Midbrain (tissue), 1 donor: ENCODE results near the gene KLF11.
"Not testable (repeated sequence)": the region's sequence is repeated elsewhere in the genome, so short reads cannot be mapped to it uniquely, and the experiment has no call there.

Source experiments
- DNase-seq: peaks from one replicate; lab custom pipeline; 2025; lab: John Stamatoyannopoulos, UW

KLF11 gene

DNA sequence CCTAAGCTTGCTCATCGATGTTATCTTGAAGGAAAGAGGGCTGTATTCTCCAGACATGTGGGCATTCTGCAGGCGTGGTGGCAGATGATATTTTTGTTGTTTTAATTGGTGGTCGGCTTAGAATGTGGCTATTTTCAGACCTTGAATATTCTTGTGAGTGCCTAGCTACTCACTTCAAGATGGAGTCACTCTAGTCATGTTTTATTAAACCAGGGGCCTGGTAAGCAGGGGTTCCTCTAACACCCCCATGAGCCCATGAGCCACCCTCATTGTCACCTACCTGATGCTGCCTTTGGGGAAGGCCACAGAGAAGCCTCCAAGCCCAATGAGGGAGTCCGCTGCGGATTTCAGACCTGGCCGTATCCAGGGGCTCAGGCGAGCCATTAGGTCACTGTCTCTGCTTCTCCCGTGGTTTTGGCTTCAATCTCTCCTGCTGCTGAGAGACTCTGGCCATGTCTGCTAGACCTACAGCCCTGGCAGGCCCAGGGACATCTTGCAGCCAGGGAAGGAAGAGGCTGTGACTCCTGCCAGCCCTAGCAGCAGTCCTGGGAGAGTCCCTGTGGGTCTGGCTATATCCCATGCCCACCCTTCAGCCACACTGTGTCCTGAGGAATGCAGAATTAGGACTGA, 16.3 kb upstream of the KLF11 start:
- no peak for DNase-seq

DNA sequence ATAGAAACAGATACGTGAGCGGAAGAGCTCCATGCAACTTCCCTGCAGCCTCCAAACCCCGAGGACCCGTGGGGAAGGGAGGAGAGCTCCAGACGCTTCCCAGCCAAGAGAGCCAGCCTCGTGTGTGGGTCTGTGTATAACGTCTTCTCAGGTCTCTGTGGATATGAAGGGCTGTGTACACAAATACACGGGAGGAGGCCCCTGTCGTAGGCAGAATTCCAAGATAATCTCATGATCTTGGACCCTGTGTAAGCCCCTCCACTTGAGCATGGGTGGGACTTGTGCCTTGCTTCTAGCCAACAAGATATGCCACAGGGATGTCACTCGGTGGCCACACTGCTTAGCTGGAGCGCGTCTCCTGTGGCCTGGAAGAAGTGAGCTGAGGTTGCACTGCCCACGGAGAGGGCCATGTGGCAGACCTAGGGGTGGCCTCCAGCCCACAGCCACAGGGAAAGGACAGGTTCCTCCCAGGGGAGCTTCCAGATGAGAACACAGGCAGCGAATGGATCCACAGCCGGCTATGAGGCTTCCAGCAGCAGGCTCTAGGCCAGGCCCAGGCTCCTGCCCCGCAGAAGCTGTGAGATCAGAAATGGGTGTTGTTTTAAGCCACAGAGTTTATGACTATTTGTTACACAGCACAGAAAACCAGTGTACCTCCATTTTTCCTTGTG, 15.6 kb upstream of the KLF11 start:
- no peak for DNase-seq

DNA sequence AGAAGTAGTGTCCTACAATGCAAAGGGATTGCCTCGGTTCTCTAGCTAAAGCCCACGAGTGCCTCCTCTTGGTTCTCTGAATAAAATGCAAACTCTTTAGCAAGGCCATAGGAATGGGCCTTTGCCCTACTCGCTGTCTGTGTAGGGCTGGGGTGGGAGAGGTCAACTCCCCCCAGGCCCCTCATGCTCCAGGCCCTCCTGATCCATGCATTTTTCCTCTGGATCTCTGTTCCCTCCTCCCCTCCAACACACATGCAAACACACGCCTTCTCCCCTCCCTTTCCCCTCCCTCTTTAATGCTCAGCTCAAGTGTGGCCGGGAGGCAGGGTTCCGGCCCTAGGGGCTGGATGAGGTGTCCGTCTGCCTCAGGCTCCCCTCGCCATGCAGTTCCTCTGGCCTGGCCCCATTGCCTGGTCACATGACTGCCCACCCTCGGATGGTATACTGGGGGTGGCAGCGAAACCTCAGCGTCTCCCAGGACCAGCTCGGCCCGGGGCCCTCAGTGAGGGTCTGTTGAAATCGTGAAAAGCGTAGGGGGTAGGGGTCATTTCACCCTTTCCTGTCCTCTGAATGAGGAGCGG, 14.9 kb upstream of the KLF11 start:
- DNase-seq = no peak

DNA sequence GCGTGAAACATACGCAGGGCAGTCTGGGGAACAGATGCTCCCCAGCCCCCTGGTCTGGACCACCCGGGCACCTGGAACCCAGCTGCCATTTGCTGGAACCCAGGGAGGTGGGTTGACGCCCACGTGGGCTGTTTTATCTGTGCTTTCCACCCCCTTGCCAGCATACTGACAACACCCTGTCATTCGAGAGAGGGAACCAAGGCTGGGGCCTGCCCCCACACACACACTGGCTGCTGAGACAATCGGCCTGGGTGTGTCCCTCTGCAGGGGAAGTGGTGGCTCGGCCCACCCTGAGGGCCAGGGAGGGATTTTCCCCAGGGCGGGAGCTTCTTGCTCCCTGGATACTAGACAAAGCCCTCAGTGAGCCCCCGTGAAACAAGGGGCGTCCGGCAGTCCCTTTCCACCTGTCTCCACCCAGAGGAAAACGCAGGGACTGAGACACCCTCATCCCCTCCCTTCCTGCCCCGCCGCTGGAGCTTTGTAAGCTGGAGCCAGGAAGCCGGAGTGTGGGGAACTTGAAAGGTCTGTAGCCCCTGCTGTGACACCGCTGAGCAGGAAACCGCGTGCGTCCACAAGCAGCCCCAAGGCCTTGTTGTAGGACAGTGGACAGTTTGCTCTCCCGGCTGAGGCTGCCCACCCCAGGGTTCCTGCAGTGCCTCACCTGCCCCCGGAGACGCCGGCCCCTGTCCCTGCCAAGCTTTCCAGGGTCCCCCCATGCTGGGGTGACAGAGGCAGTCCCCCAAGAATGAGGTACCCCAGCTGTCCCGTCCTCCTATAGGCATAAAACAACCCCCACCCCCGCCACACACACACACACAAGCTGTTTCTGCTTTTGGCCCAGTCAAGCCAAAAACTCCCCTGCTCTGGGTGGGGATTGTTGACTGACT, 14.1 kb upstream of the KLF11 start:
- no peak for DNase-seq

DNA sequence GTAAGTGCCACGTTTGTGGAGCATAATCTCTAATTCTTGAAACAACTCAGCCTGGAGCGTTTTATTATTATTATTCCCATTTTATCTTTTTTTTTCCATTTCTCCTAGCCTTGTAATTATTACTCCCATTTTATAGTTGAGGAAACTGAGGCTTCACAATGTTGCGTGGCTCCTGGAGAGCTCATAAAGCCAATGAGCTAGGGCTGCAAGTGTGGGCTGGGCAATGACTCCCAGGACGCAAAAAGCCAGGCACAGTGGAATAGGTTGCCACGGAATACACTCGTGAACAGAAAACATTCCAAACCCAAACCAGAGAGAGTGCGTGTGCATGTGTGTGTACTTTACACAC, 13.5 kb upstream of the KLF11 start:
- DNase-seq = no peak

DNA sequence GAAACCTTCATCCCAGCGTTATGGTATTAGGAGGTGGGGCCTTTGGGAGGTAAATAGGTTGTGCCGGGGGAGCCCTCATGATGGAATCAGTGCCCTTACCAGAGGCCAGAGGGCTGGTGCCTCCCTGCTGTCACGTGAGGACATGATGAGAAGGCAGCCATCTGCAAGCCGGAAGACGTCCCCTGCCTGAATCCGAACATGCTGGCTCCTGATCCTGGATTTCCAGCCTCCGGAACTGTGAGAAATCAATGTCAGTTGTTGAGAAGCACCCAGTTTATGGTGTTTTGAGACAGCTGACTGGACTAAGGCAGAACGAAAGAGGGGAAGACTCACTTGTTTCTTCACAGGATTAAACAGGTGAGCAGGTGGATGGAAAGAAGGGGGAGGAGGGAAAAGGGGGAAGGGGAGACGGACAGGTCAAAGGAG, 13.0 kb upstream of the KLF11 start:
- DNase-seq = no peak

DNA sequence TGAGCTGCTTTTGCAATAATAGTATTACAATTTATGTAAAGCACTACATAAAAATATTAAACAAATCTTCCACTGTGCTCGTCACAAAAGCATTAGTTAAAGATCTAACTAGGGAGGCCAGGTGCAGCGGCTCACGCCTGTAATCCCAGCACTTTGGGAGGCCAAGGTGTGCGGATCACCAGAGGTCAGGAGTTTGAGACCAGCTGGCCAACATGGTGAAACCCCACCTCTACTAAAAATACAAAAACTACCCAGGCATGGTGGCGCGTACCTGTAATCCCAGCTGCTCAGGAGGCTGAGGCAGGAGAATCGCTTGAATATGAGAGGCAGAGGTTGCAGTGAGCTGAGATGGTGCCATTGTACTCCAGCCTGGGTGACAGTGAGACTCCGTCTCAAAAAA, 12.6 kb upstream of the KLF11 start:
- DNase-seq = not testable (repeated sequence)

DNA sequence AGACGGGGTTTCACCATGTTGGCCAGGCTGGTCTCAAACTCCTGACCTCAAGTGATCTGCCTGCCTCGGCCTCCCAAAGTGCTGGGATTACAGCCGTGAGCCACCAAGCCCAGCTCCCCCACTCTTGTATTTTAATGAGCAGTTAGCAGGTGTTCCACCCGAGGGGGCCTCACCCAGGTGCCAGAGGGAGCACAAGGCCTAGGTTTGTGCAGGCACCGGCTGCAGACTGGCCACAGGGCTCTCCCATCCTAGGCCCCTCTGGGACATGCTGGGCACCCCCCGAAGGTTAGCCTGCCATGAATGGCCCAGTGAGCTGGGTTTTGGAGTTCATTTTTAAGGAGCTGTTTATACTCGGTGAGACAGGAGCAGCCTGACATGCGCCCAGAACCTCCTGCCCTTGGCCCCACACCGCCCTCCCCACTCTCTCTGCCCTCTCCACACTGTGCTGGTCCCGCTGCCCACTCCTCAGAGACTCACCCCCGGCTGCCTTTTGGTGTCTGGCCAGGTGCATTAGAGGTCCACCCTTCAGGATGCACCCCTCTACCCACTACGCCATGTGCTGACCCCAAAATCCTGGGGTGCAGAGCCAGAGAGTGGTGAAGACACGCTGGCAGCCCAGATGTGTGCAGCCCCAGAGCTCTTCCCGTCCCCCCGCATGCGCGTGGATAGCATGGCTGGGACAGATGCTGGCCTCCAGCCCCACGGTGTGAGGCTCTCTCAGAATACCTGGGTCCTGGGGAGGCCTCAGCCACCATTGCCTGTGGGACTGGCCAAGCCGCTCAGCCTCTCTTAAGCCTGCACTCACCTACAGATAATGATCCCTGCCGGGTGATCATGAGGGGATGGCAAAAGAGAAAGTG, 11.2 kb upstream of the KLF11 start:
- DNase-seq = no peak

DNA sequence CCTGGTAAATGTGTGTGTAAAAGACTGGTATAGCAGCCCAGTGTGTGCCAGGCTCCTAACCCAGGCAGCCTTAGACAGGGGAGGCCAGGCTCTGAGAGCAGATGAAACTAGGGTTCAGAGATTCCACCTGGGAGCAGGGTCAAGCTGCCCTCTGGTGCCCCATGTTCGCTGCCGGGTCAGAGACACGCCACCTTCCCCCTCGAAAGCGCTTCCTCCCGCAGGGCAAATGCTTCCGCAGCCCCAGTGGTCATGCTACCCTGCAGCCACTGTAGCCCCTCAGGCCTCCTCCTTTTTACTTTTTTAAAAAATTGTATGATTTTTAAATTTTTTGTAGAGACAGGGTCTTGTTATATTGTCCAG, 10.6 kb upstream of the KLF11 start:
- no peak for DNase-seq

DNA sequence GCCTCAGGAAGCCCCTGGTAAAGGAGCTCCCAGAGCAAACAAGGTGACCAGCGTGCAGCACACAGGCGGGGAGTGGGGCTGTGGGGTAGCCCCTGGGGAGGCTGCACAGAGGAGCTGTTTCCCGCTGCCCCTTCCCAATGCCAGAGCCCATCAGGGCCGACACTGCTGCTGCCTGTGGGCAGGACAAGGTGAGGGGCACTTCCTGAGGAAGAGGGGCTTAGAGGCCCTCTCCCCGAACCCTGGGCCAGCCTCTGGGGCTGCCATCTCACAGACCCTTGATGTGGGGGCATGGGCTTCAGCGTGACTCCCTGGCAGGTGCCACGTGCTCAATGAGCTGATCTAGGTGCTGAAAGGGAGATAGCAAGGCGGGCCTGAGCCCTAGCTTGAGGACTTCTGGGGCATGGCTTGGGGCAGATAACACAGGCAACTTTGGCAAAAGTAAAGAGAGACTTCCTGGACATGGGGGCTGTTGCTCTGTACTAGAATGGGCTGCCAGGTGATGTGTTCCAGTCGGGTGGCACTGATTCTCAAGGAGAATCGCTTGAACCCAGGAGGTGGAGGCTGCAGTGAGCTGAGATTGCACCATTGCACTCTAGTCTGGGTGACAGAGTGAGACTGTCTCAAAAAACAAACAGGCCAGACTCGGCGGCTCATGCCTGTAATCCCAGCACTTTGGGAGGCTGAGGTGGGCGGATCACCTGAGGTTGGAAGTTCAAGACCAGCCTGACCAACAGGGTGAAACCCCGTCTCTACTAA, 9.9 kb upstream of the KLF11 start:
- no peak for DNase-seq

DNA sequence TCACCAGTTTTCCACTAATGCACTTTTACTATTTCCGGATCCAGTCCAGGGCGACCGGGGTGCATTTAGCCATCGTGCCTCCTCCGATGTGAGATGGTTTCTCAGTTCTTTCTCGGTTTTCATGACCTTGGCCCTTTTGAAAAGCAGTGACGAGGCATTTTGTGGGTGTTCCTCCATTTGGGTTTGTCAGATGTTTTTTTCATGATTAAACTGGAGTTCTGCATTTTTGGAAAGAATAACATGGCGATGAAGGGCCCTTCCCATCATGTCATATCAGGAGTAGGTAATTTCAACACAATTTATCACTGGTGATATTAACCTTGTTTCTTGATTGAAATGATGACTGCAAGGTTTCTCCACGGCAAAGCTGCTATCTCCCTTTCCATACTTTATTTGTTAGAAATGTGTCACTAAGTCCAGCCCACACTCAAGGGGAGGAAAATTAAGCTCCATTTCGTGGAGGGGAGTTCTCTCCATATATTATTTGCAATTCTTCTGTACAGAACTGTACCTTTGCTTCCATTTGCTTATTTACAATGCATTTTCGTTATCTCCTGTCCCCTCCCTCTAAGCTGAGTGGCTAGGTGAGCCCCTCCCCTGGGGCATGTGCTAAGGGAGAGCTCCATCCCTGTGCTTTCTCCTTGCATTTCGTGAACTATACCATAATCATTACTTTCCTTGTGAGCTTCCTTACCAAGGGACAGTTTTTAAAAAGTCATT, 8.9 kb upstream of the KLF11 start:
- DNase-seq = no peak

DNA sequence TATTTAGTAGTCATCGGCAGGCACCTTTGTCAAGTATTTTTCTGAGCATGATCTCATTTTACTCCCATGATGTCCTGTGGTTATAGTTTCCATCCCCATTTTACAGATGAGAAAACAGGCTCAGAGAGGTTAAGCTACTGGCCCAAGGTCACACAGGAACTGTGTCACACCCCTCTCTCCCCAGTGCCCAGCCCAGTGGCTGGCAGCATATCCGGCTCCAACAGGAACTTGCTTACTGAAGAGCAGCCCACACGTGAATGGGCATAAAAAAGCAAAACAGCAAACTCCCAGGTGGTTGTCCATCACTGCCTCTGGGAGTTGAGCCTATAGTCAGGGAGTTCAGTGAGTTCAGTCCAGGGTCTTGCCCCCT, 8.3 kb upstream of the KLF11 start:
- no peak for DNase-seq

DNA sequence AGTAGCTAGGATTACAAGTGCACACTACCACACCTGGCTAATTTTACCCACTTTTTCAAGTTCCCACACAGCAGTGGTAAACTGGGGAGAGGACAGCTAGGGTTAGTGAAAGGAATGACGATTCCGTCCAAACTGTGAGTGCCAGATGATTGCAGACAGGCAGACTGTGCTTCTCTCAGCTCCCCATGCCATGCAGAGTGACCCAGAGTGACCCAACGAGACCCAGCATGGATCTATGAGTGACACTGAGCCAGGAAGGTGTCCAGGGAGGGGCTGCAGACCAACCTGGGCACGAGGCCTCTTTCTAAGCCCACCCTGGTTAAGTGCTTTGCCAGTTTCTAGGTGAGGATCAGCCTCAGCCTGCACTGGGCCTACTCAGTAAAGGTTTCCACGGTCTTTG, 7.7 kb upstream of the KLF11 start:
- no peak for DNase-seq

DNA sequence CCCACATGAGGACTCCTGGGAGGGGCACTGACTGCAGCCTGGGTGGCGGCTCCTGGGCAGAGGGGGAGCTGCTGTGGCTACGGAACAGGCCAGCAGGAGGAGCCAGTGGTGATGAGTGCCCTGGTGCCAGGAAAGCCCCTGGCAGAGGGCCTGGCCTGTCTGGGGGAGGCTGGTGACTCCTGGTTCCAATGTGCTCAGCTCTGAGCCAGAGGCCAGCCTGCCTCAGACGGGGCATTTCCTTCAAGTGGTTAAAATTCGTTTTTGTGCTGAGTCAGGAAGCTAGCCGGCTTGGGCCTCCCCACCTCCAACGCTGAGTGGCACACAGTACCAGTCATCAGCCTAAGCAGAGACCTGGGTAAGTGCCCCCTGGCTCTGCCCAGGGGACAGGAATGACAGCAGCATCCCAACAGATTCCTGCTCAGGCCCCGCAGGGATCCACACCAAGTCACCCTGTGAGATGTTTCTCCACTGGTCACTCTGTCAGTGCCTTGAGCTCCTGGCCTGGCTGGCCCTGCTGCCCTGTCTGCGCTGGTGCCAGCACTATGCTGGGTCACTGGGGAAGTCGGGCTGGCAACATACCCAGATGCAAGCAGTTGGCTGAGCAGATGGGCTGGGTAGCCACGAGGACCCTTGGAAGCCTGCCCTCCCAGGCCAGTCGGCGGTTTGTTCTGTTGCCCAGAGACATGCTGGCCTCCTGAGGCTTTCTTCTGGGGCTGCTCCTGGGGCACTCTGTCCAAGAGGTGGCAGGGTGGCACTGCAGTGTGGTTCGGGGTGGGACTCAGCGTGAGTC, 7.1 kb upstream of the KLF11 start:
- peak; percentile 85 for DNase-seq

DNA sequence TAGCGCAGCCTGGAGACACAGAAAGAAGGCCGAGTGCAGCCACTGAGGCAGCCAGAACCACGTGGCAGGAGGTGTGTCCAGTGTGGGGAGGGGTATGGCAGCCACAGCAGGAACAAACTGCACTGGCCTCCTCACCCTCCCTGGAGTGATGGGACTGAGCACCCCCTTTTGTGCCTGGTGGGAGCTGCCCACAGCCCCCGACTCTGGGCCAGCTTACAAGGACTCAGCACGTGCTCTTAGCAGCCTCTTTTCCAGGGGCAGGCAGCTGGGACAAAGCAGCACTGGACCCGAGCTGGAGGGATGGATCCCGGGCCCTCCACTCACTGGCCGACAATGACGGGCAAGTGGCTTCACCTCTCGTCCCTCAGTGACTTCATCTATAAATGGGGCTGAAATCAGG, 5.2 kb upstream of the KLF11 start:
- no peak for DNase-seq

DNA sequence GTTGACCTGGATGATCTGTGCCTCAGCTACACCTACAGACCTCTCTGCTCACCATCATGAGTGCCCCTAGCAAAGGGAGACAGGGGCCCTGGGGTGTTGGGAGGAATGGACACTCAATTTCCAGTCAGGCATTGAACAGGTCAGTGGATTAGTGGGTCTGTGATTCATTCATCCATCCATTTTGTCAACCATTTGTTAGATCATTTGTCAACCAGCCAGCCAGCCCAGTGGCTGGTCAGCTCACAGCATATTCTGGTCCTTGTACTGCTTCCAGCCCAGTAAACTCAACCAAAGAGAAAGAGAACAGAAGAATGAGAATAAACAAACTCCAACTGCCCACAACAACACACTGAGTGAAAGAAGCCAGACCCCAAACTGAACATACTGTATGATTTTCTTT, 4.6 kb upstream of the KLF11 start:
- DNase-seq = no peak

DNA sequence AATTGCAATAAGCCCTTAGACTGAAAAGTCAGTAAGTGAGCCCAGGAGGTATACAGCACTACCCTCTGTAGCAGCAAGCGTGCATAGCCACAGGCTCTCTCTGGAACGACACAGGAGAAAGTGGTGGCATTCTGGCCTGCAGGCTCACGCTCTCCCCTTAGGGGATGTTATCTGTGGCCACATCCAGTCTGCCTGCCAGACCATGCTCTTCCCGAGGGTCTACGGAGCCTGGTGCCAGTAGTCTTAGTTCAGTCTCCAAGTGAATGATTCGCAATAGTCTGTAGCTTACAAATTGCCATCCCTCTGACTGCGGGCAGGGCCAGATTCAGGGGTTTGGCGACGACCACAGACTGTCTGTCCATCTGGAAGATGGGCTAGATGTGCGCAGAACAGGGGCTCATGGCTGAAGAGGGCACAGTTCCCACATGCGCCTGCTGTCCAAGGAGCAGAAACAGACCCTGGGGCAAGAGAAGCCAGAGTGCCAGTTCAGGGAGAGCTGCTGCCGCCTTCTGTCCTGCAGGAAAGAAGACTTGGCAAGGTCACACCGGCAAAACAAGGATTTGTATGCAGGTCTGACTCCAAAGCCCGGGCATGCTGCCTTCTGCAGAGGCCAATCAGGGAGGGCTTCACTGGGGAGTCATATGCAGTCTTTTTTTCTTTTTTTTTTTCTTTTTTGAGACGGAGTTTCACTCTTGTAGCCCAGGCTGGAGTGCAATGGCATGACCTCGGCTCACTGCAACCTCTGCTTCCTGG, 3.5 kb upstream of the KLF11 start:
- DNase-seq = peak; percentile 77

DNA sequence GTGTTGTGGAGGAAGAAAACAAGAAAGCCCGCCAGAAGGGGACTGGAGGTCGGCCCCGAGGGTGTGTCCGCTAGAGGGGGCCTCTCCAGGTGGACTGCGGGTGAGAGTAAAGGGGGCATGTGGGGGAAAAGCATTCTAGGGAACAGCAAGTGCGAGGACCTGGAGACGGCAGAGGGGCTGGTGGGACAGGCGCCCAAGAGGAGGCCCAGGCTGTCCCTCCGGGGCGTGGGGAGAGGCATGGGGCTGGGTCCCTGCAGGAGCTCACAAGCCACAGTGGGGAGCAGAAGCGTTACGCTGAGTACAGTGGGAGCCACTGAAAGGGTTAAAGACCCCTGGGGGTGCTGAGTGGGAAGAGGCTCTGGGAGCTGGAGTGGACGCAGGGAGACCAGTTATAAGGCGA, 1.6 kb upstream of the KLF11 start:
- no peak for DNase-seq
